Bronchial epithelial cell (primary cell): ENCODE data around the gene LTB4R2. TPM values are rescaled to one million over a fixed set of nuclear protein-coding genes. Genes with fewer than 3 reads are reported as not detected.

Experiments used
- DNase-seq: peaks from one replicate; pipeline ENCODE4 v3.0.0-alpha.2; 2010; ENCODE audit warnings: low read depth
- FAIRE-seq: peaks from 2 replicates; lab custom pipeline; 2011; peaks lifted over from hg19 to GRCh38; lab: Jason Lieb, UNC
- H3K27me3 ChIP-seq: 2 replicates; pipeline ENCODE4 v1.5.1; 2011; ENCODE audit warnings: low read length; ENCODE audit not compliant: control insufficient read depth, insufficient read depth
- H3K36me3 ChIP-seq: 2 replicates; pipeline ENCODE4 v1.5.1; 2011; ENCODE audit warnings: low read length; ENCODE audit not compliant: control insufficient read depth, insufficient read depth
- H3K4me3 ChIP-seq: 2 replicates; pipeline ENCODE4 v1.5.1; 2011; ENCODE audit warnings: mild to moderate bottlenecking, low read depth, low read length, control low read depth
- total RNA-seq: library from RNA; depleted of rRNA; stranded (reverse); fragments of >200 nt; gene quantifications from 2 replicates; pipeline ENCODE4 v1.2.1, GENCODE V29; 2014
- TF ChIP-seq, protein P1 (sequence below): IDR thresholded peaks from 2 replicates; pipeline ENCODE4 v1.5.1; 2011; ENCODE audit warnings: mild to moderate bottlenecking, moderate library complexity, low read length, control low read depth, inconsistent platforms; ENCODE audit not compliant: insufficient read depth, severe bottlenecking

The LTB4R2 gene
- total RNA-seq, 1 donor from 2014 or later = 10.5 TPM

GRCh38 chr14:24342889-24343288 is 32.9 kb downstream of the LTB4R2 start:
- no peak for DNase-seq
- peaks cover 2% of the 10 kb centered on the region for H3K36me3 ChIP-seq
- no peaks in the 10 kb centered on the region for H3K27me3 ChIP-seq
- FAIRE-seq = no peak
- TF ChIP-seq, protein P1, sequence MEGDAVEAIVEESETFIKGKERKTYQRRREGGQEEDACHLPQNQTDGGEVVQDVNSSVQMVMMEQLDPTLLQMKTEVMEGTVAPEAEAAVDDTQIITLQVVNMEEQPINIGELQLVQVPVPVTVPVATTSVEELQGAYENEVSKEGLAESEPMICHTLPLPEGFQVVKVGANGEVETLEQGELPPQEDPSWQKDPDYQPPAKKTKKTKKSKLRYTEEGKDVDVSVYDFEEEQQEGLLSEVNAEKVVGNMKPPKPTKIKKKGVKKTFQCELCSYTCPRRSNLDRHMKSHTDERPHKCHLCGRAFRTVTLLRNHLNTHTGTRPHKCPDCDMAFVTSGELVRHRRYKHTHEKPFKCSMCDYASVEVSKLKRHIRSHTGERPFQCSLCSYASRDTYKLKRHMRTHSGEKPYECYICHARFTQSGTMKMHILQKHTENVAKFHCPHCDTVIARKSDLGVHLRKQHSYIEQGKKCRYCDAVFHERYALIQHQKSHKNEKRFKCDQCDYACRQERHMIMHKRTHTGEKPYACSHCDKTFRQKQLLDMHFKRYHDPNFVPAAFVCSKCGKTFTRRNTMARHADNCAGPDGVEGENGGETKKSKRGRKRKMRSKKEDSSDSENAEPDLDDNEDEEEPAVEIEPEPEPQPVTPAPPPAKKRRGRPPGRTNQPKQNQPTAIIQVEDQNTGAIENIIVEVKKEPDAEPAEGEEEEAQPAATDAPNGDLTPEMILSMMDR = no peak
- no peak overlapping the region for H3K4me3 ChIP-seq

- H3K36me3 ChIP-seq = no peaks in the 10 kb centered on the region
- no peak overlapping the region for H3K4me3 ChIP-seq
- no peak for FAIRE-seq
- no peak for DNase-seq
- H3K27me3 ChIP-seq = no peaks in the 10 kb centered on the region
- TF ChIP-seq, protein P1 = no peak
These were observed 34.1 kb downstream of the LTB4R2 start for GRCh38 chr14:24343795-24344660.

DNA sequence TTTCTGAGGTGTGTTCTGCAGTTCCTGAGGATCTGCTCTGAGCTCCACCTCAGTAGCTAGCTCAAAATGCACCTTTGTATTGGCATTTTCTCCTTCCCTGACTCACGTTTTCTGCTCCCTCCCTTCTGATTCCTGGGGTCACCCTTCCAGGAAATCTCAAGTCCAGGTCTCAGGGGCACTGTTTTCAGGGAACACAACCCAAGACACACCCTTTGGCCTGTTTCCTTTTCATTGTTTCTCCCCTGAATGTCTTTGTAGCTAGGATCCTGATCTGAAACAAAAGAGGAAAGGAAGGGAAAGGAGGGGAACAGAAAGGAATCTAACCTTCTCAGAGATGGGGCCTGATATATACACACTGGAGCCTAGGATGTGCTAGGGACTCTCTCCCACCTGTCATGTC is 37.2 kb downstream of the LTB4R2 start:
- TF ChIP-seq, protein P1 = no peak
- Histone ChIP-seq H3K4me3 (no peak overlapping the region), H3K27me3 (no peaks in the 10 kb centered on the region), H3K36me3 (no peaks in the 10 kb centered on the region)
- DNase-seq (no peak), FAIRE-seq (no peak)

GRCh38 chr14:24348186-24348585 is 38.2 kb downstream of the LTB4R2 start:
- FAIRE-seq (no peak), DNase-seq (peak; percentile 64)
- H3K27me3 ChIP-seq = no peaks in the 10 kb centered on the region
- H3K4me3 ChIP-seq = no peak overlapping the region
- no peaks in the 10 kb centered on the region for H3K36me3 ChIP-seq
- TF ChIP-seq, protein P1 = no peak

- Histone ChIP-seq H3K27me3 (no peaks in the 10 kb centered on the region), H3K4me3 (no peak overlapping the region), H3K36me3 (no peaks in the 10 kb centered on the region)
- TF ChIP-seq, protein P1 = no peak
- FAIRE-seq (no peak), DNase-seq (no peak)
These were observed 39.8 kb downstream of the LTB4R2 start for GRCh38 chr14:24349742-24350141.
